GM23338 (cell line): ENCODE data around the gene CANT1. TPM values are rescaled to one million over a fixed set of nuclear protein-coding genes. Genes with fewer than 3 reads are reported as not detected.

Source experiments
- CREB1 ChIP-seq: fragments of 250-450 bp; sonication (Bioruptor Pico); IDR thresholded peaks from 2 replicates; pipeline ENCODE4 v1.5.0; 2020; ENCODE audit warnings: low read depth, mild to moderate bottlenecking, moderate library complexity
- EZH2 ChIP-seq: fragments of 200-600 bp; sonication (generic); IDR thresholded peaks from one replicate; pipeline ENCODE4 v1.8.0; 2017; ENCODE audit warnings: antibody characterized with exemption, mild to moderate bottlenecking, low read depth; ENCODE audit not compliant: unreplicated experiment
- EZH2phosphoT487 ChIP-seq: fragments of 200-600 bp; sonication (generic); IDR thresholded peaks from one replicate; pipeline ENCODE4 v1.8.1; 2018; ENCODE audit warnings: antibody characterized with exemption; ENCODE audit not compliant: unreplicated experiment
- JUNB ChIP-seq: IDR thresholded peaks from one replicate; pipeline ENCODE4 v1.6.1; 2016; ENCODE audit warnings: antibody characterized with exemption; ENCODE audit not compliant: unreplicated experiment
- NANOG ChIP-seq: IDR thresholded peaks from 2 replicates; pipeline ENCODE4 v1.6.1; 2016; ENCODE audit warnings: antibody characterized with exemption, borderline replicate concordance
- ZNF114 ChIP-seq: fragments of 250-450 bp; sonication (Bioruptor Pico); IDR thresholded peaks from 2 replicates; pipeline ENCODE4 v1.5.0; 2020; ENCODE audit warnings: mild to moderate bottlenecking, moderate library complexity
- ZNF331 ChIP-seq: fragments of 250-450 bp; sonication (Bioruptor Pico); IDR thresholded peaks from 2 replicates; pipeline ENCODE4 v1.5.0; 2020; ENCODE audit warnings: low read depth, mild to moderate bottlenecking, moderate library complexity
- ZNF462 ChIP-seq: fragments of 250-450 bp; sonication (Bioruptor Pico); IDR thresholded peaks from 2 replicates; pipeline ENCODE4 v1.5.0; 2020; ENCODE audit warnings: mild to moderate bottlenecking, moderate library complexity
- polyA plus RNA-seq: library from polyadenylated mRNA; unstranded; fragments of >200 nt; fragmentation: Nextera tagmentation; extraction: Ambion mirVana; gene quantifications from 2 replicates; pipeline ENCODE4 v1.2.1, GENCODE V29; 2016
- total RNA-seq: library from RNA; depleted of rRNA; stranded (reverse); fragments of >200 nt; shearing (Covaris generic); gene quantifications from 2 replicates; pipeline ENCODE4 v1.2.3, GENCODE V29; 2014
- TF ChIP-seq, protein P1 (sequence below): IDR thresholded peaks from 2 replicates; pipeline ENCODE4 v1.6.1; 2016; ENCODE audit warnings: antibody characterized with exemption
- TF ChIP-seq, protein P2 (sequence below), 2 experiments: fragments of 200-600 bp in 1 of 2; sonication (generic) in 1 of 2; conservative IDR thresholded peaks; 2 replicates each; pipeline versions ENCODE4 v1.5.1 to v1.6.1; 2016 to 2017; ENCODE audit warnings: antibody characterized with exemption in 2 of 2, low read depth in 2 of 2, mild to moderate bottlenecking in 2 of 2, moderate library complexity in 1 of 2
- TF ChIP-seq, protein P3 (sequence below): IDR thresholded peaks from one replicate; pipeline ENCODE4 v1.6.1; 2018; ENCODE audit warnings: antibody characterized with exemption; ENCODE audit not compliant: unreplicated experiment

The CANT1 gene
- total and polyA plus RNA-seq, 2 experiments from 2014 or later, result 5.9 to 38.8 TPM

DNA sequence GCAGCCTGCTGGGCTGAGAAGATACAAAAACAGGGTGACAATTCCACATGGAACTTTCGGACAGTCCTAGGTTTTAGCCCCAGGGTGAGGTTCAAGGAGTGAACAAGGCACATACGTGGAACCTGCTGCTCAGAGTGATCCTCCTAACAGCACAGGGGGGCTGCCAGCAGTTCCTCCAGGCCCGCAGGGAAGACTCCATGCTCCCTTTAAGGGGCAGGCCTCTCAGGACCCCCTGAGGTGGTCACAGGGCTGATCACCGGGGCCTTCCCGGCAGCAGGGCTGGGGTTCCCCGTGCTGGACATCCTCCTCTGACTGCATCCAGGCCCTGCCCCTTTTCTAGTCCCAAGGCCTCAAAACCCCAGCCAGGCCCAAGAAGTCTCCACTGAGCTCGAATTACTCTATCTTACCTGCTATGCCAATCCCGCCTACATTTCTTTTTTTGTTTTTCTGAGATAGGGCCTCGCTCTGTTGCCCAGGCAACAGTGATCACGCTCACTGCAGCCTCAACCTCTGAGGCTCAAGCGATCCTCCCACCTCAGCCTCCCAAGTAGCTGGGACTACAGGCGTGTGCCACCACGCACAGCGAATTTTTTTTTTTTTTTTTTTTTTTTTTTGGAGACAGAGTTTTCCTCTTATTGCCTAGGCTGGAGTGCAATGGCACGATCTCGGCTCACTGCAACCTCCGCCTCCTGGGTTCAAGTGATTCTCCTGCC, 10.4 kb downstream of the CANT1 start (continued):
- TF ChIP-seq ZNF462 (CRISPR knock-in tag), result no peak
- TF ChIP-seq, protein P1, sequence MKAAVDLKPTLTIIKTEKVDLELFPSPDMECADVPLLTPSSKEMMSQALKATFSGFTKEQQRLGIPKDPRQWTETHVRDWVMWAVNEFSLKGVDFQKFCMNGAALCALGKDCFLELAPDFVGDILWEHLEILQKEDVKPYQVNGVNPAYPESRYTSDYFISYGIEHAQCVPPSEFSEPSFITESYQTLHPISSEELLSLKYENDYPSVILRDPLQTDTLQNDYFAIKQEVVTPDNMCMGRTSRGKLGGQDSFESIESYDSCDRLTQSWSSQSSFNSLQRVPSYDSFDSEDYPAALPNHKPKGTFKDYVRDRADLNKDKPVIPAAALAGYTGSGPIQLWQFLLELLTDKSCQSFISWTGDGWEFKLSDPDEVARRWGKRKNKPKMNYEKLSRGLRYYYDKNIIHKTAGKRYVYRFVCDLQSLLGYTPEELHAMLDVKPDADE, result no peak
- TF ChIP-seq JUNB, result no peak
- TF ChIP-seq, protein P2, sequence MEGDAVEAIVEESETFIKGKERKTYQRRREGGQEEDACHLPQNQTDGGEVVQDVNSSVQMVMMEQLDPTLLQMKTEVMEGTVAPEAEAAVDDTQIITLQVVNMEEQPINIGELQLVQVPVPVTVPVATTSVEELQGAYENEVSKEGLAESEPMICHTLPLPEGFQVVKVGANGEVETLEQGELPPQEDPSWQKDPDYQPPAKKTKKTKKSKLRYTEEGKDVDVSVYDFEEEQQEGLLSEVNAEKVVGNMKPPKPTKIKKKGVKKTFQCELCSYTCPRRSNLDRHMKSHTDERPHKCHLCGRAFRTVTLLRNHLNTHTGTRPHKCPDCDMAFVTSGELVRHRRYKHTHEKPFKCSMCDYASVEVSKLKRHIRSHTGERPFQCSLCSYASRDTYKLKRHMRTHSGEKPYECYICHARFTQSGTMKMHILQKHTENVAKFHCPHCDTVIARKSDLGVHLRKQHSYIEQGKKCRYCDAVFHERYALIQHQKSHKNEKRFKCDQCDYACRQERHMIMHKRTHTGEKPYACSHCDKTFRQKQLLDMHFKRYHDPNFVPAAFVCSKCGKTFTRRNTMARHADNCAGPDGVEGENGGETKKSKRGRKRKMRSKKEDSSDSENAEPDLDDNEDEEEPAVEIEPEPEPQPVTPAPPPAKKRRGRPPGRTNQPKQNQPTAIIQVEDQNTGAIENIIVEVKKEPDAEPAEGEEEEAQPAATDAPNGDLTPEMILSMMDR (conservative IDR thresholded peaks at IDR 0.05; ENCODE audit: low read depth in 2 of 2), result no peak
- TF ChIP-seq CREB1 (CRISPR knock-in tag), result no peak
- TF ChIP-seq EZH2, result no peak
- no peak for TF ChIP-seq EZH2phosphoT487
- no peak for TF ChIP-seq ZNF114 (CRISPR knock-in tag)
- TF ChIP-seq NANOG, result no peak
- TF ChIP-seq ZNF331, result no peak
- TF ChIP-seq, protein P3, sequence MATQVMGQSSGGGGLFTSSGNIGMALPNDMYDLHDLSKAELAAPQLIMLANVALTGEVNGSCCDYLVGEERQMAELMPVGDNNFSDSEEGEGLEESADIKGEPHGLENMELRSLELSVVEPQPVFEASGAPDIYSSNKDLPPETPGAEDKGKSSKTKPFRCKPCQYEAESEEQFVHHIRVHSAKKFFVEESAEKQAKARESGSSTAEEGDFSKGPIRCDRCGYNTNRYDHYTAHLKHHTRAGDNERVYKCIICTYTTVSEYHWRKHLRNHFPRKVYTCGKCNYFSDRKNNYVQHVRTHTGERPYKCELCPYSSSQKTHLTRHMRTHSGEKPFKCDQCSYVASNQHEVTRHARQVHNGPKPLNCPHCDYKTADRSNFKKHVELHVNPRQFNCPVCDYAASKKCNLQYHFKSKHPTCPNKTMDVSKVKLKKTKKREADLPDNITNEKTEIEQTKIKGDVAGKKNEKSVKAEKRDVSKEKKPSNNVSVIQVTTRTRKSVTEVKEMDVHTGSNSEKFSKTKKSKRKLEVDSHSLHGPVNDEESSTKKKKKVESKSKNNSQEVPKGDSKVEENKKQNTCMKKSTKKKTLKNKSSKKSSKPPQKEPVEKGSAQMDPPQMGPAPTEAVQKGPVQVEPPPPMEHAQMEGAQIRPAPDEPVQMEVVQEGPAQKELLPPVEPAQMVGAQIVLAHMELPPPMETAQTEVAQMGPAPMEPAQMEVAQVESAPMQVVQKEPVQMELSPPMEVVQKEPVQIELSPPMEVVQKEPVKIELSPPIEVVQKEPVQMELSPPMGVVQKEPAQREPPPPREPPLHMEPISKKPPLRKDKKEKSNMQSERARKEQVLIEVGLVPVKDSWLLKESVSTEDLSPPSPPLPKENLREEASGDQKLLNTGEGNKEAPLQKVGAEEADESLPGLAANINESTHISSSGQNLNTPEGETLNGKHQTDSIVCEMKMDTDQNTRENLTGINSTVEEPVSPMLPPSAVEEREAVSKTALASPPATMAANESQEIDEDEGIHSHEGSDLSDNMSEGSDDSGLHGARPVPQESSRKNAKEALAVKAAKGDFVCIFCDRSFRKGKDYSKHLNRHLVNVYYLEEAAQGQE, result no peak
